A204.1 (cell line): ENCODE results near the gene CEMIP2.

ENCODE experiments used
- FAIRE-seq: peaks from 2 replicates; lab custom pipeline; 2012; peaks lifted over from hg19 to GRCh38; lab: Jason Lieb, UNC

CEMIP2 gene

DNA sequence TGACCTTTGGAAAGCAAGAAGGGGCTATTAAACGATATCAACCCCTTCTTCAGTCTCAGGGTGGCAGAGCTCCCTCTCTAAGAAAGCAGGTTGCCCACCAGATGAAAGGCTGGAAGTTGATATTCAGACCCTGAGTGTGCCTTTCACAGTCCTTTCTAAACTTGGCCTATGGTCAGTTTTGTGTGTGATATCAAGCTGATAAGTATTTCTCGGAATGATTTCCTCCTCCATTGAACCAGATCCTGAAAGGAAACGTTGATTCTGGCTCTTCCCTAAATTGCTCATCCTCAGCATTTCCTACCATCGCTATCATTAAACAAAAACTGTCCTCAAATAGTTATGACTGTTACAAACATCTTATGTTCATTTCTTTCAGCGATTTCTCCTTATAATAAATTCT, 130.4 kb downstream of the CEMIP2 start:
- FAIRE-seq: no peak

DNA sequence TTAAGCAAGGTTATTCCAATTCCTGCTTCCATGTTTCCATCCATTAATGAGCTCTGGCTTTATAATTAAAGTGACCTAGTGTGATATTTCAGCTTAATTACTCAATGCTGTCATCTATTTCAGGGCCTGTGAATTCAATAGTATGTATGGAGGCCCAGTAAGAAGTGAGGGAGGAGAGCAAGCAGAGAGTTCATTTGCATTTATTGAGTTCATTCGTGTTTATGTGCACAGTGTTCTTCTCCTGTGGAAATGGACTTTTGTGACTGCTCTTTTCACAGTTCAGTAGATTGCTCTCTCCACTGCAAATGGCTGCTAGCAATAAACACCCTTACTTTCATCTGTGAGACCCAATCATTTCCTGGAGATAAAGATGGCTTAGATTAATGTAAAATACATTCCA, 130.9 kb downstream of the CEMIP2 start:
- no peak for FAIRE-seq

DNA sequence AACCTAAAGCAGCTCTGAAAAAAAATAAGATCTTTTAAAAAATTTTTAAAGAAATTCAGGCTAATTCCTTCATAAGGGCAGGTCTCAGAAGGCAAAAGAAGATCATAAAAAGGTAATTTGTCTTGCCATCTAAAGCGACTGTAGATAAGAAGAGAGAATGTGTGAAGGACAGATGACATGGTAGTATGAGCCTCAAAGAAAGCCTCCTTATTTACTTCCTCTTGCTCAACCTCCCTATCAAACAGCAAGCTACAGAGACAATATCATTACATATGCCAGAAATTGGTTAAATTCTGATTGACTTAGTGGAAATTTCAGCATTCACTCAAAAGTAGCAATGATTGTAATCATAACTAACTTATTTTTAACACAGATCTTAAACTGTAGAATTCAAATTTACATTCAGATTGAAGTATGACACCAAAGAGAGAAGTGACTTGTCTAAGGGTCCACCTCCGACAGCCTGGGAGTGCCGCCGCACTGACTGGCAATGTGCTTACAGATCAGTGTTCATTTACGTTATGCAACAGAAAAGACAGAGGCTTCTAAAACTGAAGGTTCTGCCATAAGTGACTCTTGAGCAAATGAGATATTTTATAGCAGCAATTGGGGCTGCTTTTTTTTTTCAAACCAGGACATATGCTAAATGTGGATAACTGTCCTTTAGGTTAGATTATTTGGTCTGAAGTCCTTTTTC, 132.0 kb downstream of the CEMIP2 start:
- FAIRE-seq: no peak

DNA sequence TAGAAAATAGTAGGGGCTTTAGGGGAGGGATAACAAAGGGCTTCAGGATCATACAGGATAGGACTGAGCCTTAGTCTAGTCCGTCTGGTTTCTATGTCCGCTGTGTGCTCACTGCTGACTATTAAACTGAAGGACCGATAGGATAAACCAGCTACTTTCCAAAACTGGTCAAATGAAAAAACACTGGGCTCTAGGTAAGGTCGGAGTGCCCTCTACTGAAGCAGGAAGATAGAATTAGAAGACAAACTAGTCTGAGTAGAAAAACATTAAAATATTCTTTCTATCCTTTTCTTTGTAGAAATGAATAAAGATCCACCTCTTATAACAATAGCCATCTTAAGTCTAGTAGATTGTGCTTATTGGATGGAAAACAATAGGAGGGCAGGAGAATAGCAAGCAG, 133.6 kb downstream of the CEMIP2 start:
- FAIRE-seq: no peak
